ENCODE data around the gene RHBDL1. TPM values are rescaled to one million over a fixed set of nuclear protein-coding genes. Genes with fewer than 3 reads are reported as not detected.

The RHBDL1 gene
- total and polyA plus RNA-seq, 9 of the 15 experiments (the other 6 are each of a cell fraction or from before 2014, with no cell fraction given), result 0.03 to 5.6 (median 1.3) TPM; not detected in 1

GRCh38 chr16:648781-649589 lies 26.5 kb upstream of the RHBDL1 start, which contains the start of gene WDR90:
Gene WDR90, plus strand, starts transcription at chr16:649365. Its CDS starts 52 bp downstream, at chr16:649417.
- DNase-seq (ENCODE audit: extremely low read depth in 1 of 4, low spot score in 3 of 4), result no peak
- WGBS (ENCODE audit: insufficient coverage, low coverage, missing lambda C conversion rate), result 97% methylated on average over 39 of the region's 91 CpGs
- peaks cover 0 to 88% of the 10 kb centered on the region in 2 experiments; a peak in 3 of 5 replicates for H3K4me1 ChIP-seq (replicated peaks in 1 of 2; ENCODE audit: control insufficient read depth in 2 of 2, insufficient read depth in 2 of 2, low read length in 2 of 2)
- BruUV-seq (replicated peaks), result no TSS peak
- no peak within 1 kb of the TSS for H2AFZ ChIP-seq (ENCODE audit: low read depth, low read length)
- ATAC-seq, result no peak
- TF ChIP-seq SUPT5H (IDR thresholded peaks at IDR 0.05) (0 out of 2 replicates have a peak, but pooled peaks have one; percentile 41), YY1 (IDR thresholded peaks at IDR 0.05; ENCODE audit: borderline replicate concordance in 1 of 3, control insufficient read depth in 1 of 3, extremely low read depth in 1 of 3, insufficient read depth in 3 of 3, insufficient read length in 1 of 3, insufficient replicate concordance in 2 of 3, low read depth in 1 of 3, low read length in 2 of 3) (peak in 1 of 3 experiments; percentile 77), HNRNPL (IDR thresholded peaks at IDR 0.05; ENCODE audit: low read depth, low read length) (peak; percentile 91), ZFP30 (CRISPR knock-in tag; IDR thresholded peaks at IDR 0.05; ENCODE audit: borderline replicate concordance) (no peak), POLR2G (IDR thresholded peaks at IDR 0.05; ENCODE audit: low read depth, low read length) (peak; percentile 64), NR2C1 (IDR thresholded peaks at IDR 0.05) (no peak), NR2C1 (tag; IDR thresholded peaks at IDR 0.05) (no peak), TEAD4 (IDR thresholded peaks at IDR 0.05; ENCODE audit: low read length) (no peak), TEAD4 (CRISPR knock-in tag; IDR thresholded peaks at IDR 0.05; ENCODE audit: borderline replicate concordance) (no peak), ZBTB33 (CRISPR knock-in tag; IDR thresholded peaks at IDR 0.05) (peak; percentile 98), ZNF764 (CRISPR knock-in tag; IDR thresholded peaks at IDR 0.05; ENCODE audit: low read depth) (no peak), SRSF3 (IDR thresholded peaks at IDR 0.05; ENCODE audit: insufficient read depth, low read length) (no peak)
- H3K9ac ChIP-seq (ENCODE audit: insufficient read depth in 1 of 2, low read depth in 2 of 2, low read length in 2 of 2), result no peak within 1 kb of the TSS
- H3K4me2 ChIP-seq (ENCODE audit: insufficient read depth, low read length), result no peak within 1 kb of the TSS
- H3K79me2 ChIP-seq (ENCODE audit: control insufficient read depth, insufficient read depth, low read length), result peaks cover 22% of the 10 kb centered on the region
- intact Hi-C loops (cut with micrococcal nuclease) (no loop called here), in situ Hi-C loops (cut with MboI) (no loop called here)
- ChIA-PET POLR2A (interaction anchor here (0.6 to 0.7 kb wide), 2 partner anchors 10 to 81 kb away, joined by 3 to 4 read pairs; no protein-coding TSS in a partner anchor), CTCF (ENCODE audit: low intra/inter-chr PET ratio) (no interaction called here)
- no peak within 1 kb of the TSS for H3K4me3 ChIP-seq
- H3K27ac ChIP-seq (ENCODE audit: extremely low read depth, low read depth, low read length), result no peak within 1 kb of the TSS
- no peak for FAIRE-seq
- H3K27me3 ChIP-seq (ENCODE audit: control insufficient read depth in 2 of 2, insufficient read depth in 2 of 2, low read length in 2 of 2), result no peaks in the 10 kb centered on the region
- H3K36me3 ChIP-seq (ENCODE audit: control insufficient read depth, insufficient read depth, low read length), result peaks cover 42% of the 10 kb centered on the region; the same call in 2 of the 3 replicates
- H4K20me1 ChIP-seq (replicated peaks; ENCODE audit: control insufficient read depth, insufficient read depth, low read length), result no peaks in the 10 kb centered on the region
- H3K9me1 ChIP-seq (ENCODE audit: control insufficient read depth, insufficient read depth, low read length), result no peaks in the 10 kb centered on the region
- H3K9me3 ChIP-seq (replicated peaks; ENCODE audit: control insufficient read depth, insufficient read depth, low read depth, low read length), result no peaks in the 10 kb centered on the region

Data from K562 (cell line).